ENCODE results near the gene PXT1. TPM values are rescaled to one million over a fixed set of nuclear protein-coding genes. Genes with fewer than 3 reads are reported as not detected.
"Not testable (repeated sequence)": the region's sequence is repeated elsewhere in the genome, so short reads cannot be mapped to it uniquely, and the experiment has no call there.

PXT1 gene, protein sequence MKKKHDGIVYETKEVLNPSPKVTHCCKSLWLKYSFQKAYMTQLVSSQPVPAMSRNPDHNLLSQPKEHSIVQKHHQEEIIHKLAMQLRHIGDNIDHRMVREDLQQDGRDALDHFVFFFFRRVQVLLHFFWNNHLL
- under 1 TPM; 0.15 to 0.29 TPM for total RNA-seq

DNA sequence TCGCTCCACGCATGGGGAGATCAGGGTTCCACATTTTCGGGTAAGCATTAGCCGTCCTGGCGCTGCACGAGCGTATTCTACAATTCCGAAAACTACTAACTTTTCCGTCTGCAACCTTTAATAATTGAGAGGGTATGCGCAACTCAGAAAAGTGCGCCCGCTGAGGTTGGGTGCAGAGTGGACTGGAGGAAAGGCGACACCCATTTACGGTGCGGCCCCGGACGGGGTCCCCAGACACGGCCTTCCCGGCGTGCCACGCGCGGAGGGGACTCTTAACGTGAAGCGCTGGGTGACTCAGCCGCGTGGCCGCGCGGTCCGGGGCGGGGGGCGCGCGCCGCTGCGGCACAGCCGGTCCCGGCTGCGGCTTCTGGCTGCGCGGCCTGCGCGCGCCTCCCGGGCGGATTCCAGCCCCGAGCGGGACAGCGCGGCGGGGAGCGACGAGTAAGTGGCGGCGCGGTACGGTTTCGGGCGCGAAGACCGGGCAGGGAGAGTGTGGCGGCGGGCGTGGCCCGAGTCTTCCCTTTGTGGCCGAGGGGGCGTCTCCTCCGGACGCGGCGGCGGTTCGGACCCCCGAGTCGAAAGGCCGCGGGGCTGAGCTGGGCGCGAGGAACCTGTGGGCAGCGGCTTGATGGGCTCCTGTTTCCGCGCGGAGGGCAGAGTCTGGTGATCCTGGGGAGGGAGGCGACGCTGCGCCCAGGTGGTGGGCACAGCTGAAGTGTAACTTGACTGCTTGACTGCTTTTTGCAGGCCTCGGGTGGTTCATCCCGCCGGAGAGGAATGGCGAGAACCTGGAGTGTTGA is at the start of gene PXT1, which contains the start of gene KCTD20:
PXT1 (minus strand) TSS at position 184 of the 800 bp plus-strand sequence. CDS start 16,772 bp downstream, outside the sequence.
KCTD20 (plus strand) TSS at position 330 of the 800 bp plus-strand sequence. CDS start 27,098 bp downstream, outside the sequence.
- H3K9me3 Mint-ChIP-seq = no peaks in the 10 kb centered on the region
- CTCF ChIA-PET = interaction anchor here (1.5 kb wide), 1 partner anchor 20 kb away, joined by 3 read pairs; no protein-coding TSS in a partner anchor
- H3K27me3 Mint-ChIP-seq (ENCODE audit: low read depth) = no peaks in the 10 kb centered on the region
- H3K27ac Mint-ChIP-seq = peak within 1 kb of the TSS; percentile 98
- H3K4me1 Mint-ChIP-seq (ENCODE audit: low read depth) = peaks cover 41% of the 10 kb centered on the region
- H3K36me3 Mint-ChIP-seq (ENCODE audit: low read depth) = peaks cover 5% of the 10 kb centered on the region
- peak within 1 kb of the TSS; percentile 87 for H3K4me3 Mint-ChIP-seq
- intact Hi-C loops (cut with micrococcal nuclease) = loop anchor here (1.0 to 5.0 kb wide), 5 partner anchors 104 to 726 kb away; partner anchors contain the start of genes MAPK13, MAPK14, SRSF3 and STK38
- peak; percentile 93 for DNase-seq

DNA sequence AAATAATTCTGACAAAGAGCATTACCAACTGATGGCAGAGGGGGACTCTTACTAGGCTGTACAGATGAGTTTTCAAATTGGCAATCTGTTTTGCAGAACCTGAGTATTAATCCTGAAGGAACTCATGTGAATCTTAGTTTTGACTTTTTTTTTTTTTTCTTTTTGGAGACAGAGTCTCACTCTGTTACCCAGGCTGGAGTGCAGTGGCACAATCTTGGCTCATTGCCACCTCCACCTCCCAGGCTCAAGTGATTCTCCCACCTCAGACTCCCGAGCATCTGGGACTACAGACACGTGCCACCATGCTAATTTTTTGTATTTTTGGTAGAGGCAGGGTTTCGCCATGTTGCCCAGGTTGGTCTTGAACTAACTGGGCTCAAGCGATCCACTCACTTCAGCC is 49.4 kb upstream of the PXT1 start:
- Mint-ChIP-seq H3K4me3 (no peak overlapping the region), H3K27me3 (ENCODE audit: low read depth) (no peaks in the 10 kb centered on the region), H3K4me1 (ENCODE audit: low read depth) (peaks cover 23% of the 10 kb centered on the region), H3K27ac (peak overlapping the region; percentile 61), H3K9me3 (no peaks in the 10 kb centered on the region), H3K36me3 (ENCODE audit: low read depth) (peaks cover 48% of the 10 kb centered on the region)
- CTCF ChIA-PET = no interaction called here
- intact Hi-C loops (cut with micrococcal nuclease) = no loop called here
- no peak for DNase-seq

DNA sequence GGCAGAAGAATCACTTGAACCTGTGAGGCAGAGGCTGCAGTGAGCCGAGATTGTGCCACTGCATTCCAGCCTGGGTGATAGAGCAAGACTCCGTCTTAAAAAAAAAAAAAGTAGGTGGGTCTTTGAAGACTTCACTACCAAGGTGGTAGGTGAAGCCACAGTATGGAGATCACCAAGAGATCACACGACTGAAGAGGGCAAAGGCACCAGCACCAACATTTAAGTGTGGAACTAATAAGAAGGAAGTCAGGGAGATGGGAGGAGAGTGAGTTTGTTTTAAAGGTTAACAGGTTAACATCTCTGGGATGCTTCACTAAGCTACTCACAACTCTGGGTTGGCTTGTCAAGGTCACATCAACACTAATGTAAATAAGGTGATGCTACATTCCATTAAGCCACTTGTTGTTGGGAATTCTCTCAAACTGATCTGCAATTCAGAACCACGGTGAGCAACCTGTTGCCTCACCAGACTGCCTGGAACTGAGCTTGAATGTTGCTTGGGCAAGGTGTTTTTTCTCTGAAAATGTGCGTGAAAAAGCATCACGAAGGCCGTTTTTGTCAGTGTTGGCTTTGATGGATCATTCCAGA is 48.8 kb upstream of the PXT1 start:
- peaks cover 47% of the 10 kb centered on the region for H3K36me3 Mint-ChIP-seq (ENCODE audit: low read depth)
- intact Hi-C loops (cut with micrococcal nuclease) = no loop called here
- CTCF ChIA-PET = no interaction called here
- no peaks in the 10 kb centered on the region for H3K27me3 Mint-ChIP-seq (ENCODE audit: low read depth)
- no peak for DNase-seq
- no peak overlapping the region for H3K4me3 Mint-ChIP-seq
- no peaks in the 10 kb centered on the region for H3K9me3 Mint-ChIP-seq
- H3K4me1 Mint-ChIP-seq (ENCODE audit: low read depth) = peaks cover 23% of the 10 kb centered on the region
- H3K27ac Mint-ChIP-seq = peak overlapping the region; percentile 14

DNA sequence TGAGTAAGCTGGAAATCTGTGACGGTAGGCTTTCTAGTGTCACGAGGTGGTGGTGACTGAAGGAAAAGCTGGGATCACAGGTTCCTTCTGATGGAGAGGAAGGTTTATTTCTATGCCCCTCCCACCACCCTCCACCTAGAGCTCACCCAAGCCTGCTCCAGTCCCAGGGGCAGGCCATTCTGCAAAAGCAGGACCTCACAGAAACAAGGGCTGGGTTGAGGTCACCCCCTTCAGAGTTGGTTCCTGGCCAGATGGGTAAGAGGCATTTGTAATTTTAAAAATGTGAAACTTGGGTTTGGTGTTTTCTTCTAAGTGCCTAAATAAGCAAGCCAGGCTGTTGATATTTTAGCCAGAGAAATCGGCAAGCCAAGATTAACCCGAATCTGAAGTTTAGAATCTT is 46.8 kb upstream of the PXT1 start:
- Mint-ChIP-seq H3K4me1 (ENCODE audit: low read depth) (peaks cover 19% of the 10 kb centered on the region), H3K27ac (no peak overlapping the region), H3K4me3 (no peak overlapping the region), H3K36me3 (ENCODE audit: low read depth) (peaks cover 46% of the 10 kb centered on the region), H3K9me3 (no peaks in the 10 kb centered on the region), H3K27me3 (ENCODE audit: low read depth) (no peaks in the 10 kb centered on the region)
- CTCF ChIA-PET = no interaction called here
- intact Hi-C loops (cut with micrococcal nuclease) = no loop called here
- no peak for DNase-seq

DNA sequence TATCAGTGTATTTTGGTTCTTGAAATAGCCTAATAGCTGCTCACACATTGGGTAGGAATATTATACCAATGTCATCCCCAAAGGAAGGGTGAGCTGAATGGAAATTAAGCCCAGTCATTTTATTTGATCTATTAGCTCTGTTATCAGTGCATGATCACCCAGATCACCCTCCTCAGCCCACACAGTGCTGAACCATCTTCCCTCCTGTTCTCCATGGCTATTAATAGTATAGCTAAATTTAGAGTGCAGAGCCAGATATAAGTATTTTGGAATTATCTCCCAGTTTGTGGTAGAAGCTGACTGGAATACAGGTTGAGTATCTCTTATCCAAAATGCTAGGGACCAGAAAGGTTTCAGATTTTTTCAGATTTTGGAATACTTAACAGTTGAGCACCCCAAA is 45.6 kb upstream of the PXT1 start:
- H3K4me1 Mint-ChIP-seq (ENCODE audit: low read depth) = peaks cover 10% of the 10 kb centered on the region
- H3K27ac Mint-ChIP-seq = no peak overlapping the region
- CTCF ChIA-PET = no interaction called here
- no peak overlapping the region for H3K4me3 Mint-ChIP-seq
- no peaks in the 10 kb centered on the region for H3K9me3 Mint-ChIP-seq
- H3K27me3 Mint-ChIP-seq (ENCODE audit: low read depth) = no peaks in the 10 kb centered on the region
- DNase-seq = no peak
- peaks cover 47% of the 10 kb centered on the region for H3K36me3 Mint-ChIP-seq (ENCODE audit: low read depth)
- intact Hi-C loops (cut with micrococcal nuclease) = no loop called here

DNA sequence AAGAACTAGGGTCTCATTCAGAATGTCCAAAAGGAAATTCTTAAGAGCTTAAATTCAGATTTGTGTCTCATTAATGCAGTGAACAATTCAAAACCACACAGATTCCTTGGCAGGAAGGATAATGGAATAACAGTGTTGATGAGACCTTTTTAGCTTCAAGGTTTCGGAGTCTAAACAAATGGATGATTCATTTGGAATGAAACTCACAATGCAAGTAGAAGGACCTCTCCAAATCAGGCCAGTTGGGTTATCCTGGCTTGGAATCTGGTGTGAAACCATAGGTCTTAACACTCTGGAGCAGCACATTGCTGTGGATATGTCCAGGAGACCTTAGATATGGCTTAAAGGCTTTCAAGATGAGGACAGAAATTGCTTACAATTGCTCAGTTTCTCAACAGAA is 45.0 kb upstream of the PXT1 start:
- CTCF ChIA-PET = no interaction called here
- Mint-ChIP-seq H3K4me3 (no peak overlapping the region), H3K4me1 (ENCODE audit: low read depth) (peaks cover 7% of the 10 kb centered on the region), H3K9me3 (no peaks in the 10 kb centered on the region), H3K27me3 (ENCODE audit: low read depth) (no peaks in the 10 kb centered on the region), H3K27ac (no peak overlapping the region), H3K36me3 (ENCODE audit: low read depth) (peaks cover 46% of the 10 kb centered on the region)
- intact Hi-C loops (cut with micrococcal nuclease) = no loop called here
- DNase-seq = no peak

DNA sequence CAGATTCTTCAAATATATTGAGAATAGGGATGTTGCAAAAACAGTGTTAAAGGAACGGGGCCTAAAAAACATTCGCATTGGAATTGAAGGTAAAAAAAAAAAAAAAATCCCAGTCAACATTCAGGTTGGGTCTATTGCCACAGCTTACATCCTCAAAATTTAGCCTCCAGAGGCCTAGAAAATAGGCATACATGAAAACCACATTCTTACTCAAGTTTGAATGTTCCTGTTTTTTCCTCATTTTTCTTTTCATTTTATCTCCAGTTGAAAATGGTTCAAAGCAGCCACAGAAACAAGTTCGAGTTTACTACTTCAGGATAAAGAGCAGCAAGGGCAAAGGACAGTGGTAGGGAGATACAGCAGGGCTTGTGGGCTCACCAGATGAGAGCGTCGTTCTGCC is 42.1 kb upstream of the PXT1 start:
- no peaks in the 10 kb centered on the region for H3K9me3 Mint-ChIP-seq
- no peak for DNase-seq
- H3K4me3 Mint-ChIP-seq = no peak overlapping the region
- peaks cover 51% of the 10 kb centered on the region for H3K36me3 Mint-ChIP-seq (ENCODE audit: low read depth)
- no peaks in the 10 kb centered on the region for H3K27me3 Mint-ChIP-seq (ENCODE audit: low read depth)
- CTCF ChIA-PET = no interaction called here
- no peaks in the 10 kb centered on the region for H3K4me1 Mint-ChIP-seq (ENCODE audit: low read depth)
- no peak overlapping the region for H3K27ac Mint-ChIP-seq
- intact Hi-C loops (cut with micrococcal nuclease) = no loop called here

DNA sequence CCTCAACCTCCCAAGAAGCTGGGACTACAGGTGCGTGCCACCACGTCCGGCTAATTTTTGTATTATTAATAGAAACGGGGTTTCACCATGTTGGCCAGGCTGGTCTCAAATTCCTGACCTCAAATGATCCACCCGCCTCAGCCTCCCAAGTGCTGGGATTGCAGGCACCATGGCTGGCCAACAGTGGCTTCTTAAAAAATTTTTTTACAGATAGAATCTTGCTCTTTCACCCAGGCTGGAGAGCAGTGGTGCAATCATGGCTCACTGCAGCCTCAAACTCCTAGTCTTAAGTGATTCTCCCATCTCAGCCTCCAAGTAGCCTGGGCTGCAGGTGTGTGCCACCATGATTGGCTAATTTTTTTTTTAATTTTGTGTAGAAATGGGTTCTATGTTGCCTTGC is 40.7 kb upstream of the PXT1 start:
- CTCF ChIA-PET = interaction anchor here (0.6 kb wide), 1 partner anchor 224 kb away, joined by 3 read pairs; no protein-coding TSS in a partner anchor
- H3K36me3 Mint-ChIP-seq (ENCODE audit: low read depth) = peaks cover 57% of the 10 kb centered on the region
- H3K9me3 Mint-ChIP-seq = not testable (repeated sequence)

DNA sequence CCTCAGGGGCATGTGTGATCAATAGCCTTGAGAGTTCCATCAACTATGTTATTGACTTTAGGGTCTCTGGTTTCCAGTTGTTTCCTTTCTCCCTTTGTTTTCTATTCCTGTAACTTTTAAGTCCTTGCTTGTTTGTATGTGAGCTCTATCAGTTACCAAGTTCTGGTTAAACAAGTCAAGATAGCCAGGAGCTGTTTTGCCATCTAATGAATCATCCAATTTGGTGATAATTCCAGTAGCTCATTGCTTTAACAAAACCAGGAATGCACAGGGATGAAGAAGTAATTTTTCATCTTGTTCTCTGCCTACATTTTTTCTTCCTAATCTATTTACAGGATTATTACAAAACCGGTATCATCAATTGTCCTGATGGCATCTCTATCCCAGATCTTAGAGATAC is 36.6 kb upstream of the PXT1 start:
- peaks cover 11% of the 10 kb centered on the region for H3K4me1 Mint-ChIP-seq (ENCODE audit: low read depth)
- no peaks in the 10 kb centered on the region for H3K27me3 Mint-ChIP-seq (ENCODE audit: low read depth)
- CTCF ChIA-PET = interaction anchor here (1.0 to 1.3 kb wide), 2 partner anchors 16 to 34 kb away, joined by 3 read pairs; no protein-coding TSS in a partner anchor
- H3K36me3 Mint-ChIP-seq (ENCODE audit: low read depth) = peaks cover 32% of the 10 kb centered on the region
- no peaks in the 10 kb centered on the region for H3K9me3 Mint-ChIP-seq
- intact Hi-C loops (cut with micrococcal nuclease) = no loop called here
- H3K4me3 Mint-ChIP-seq = no peak overlapping the region
- no peak overlapping the region for H3K27ac Mint-ChIP-seq
- no peak for DNase-seq

More for the DNA sequence above, 40.7 kb upstream of the PXT1 start:
- H3K4me3 Mint-ChIP-seq; DNase-seq; H3K4me1 Mint-ChIP-seq (ENCODE audit: low read depth); H3K27ac Mint-ChIP-seq; intact Hi-C loops (cut with micrococcal nuclease); H3K27me3 Mint-ChIP-seq (ENCODE audit: low read depth): not testable (repeated sequence)

DNA sequence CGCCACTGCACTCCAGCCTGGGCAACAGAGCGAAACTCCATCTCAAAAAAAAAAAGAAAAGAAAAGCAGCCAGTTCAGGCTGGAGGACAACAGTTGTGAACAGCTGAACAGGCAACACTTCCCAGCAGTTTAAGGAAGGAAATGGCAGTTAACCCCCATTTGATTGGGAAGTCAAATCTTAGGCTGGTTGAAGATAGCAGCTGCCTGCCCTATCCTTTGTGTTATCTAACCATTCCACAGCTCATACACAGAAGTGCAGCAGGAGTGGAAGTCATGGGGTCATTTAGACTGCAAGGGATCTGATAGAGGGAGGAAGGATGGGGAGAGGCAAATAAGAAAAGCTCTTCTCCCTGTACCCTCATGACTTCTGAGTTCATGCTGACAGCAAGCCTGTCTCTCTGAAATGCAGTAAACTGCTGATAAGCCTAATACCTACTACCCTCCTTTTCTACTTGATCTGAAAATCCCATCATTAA is 35.4 kb upstream of the PXT1 start:
- Mint-ChIP-seq H3K27me3 (ENCODE audit: low read depth) (no peaks in the 10 kb centered on the region), H3K9me3 (no peaks in the 10 kb centered on the region), H3K27ac (peak overlapping the region; percentile 10), H3K36me3 (ENCODE audit: low read depth) (peaks cover 25% of the 10 kb centered on the region), H3K4me3 (no peak overlapping the region), H3K4me1 (ENCODE audit: low read depth) (peaks cover 11% of the 10 kb centered on the region)
- CTCF ChIA-PET = interaction anchor here (0.6 to 1.3 kb wide), 3 partner anchors 17 to 304 kb away, joined by 3 read pairs; no protein-coding TSS in a partner anchor
- intact Hi-C loops (cut with micrococcal nuclease) = no loop called here
- DNase-seq = no peak

DNA sequence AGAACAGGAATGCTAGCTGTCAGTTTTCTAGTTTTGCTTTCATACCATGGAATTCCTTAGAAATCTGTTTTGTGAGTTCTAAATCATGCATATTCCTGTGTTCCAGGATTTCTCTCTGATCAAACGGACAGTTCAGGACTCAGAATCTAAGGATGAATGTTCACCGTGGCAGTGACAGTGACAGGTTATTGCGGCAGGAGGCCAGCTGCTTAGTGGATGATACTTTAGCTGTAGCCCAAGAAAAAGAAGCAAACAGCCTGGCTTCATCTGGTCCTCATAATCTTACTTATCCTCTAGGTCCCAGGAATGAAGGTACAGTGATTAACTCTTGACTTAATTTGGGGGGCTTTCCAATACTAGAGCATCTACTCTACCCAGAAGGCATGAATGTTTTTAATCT is 27.3 kb upstream of the PXT1 start:
- peaks cover 18% of the 10 kb centered on the region for H3K36me3 Mint-ChIP-seq (ENCODE audit: low read depth)
- no peak overlapping the region for H3K4me3 Mint-ChIP-seq
- peaks cover 6% of the 10 kb centered on the region for H3K4me1 Mint-ChIP-seq (ENCODE audit: low read depth)
- H3K9me3 Mint-ChIP-seq = no peaks in the 10 kb centered on the region
- no peak overlapping the region for H3K27ac Mint-ChIP-seq
- no peak for DNase-seq
- CTCF ChIA-PET = interaction anchor here (0.6 to 1.1 kb wide), 2 partner anchors 19 to 34 kb away, joined by 3 to 4 read pairs; no protein-coding TSS in a partner anchor
- intact Hi-C loops (cut with micrococcal nuclease) = loop anchor here (5.0 kb wide), 1 partner anchor 47 kb away; no protein-coding TSS in a partner anchor
- H3K27me3 Mint-ChIP-seq (ENCODE audit: low read depth) = no peaks in the 10 kb centered on the region

DNA sequence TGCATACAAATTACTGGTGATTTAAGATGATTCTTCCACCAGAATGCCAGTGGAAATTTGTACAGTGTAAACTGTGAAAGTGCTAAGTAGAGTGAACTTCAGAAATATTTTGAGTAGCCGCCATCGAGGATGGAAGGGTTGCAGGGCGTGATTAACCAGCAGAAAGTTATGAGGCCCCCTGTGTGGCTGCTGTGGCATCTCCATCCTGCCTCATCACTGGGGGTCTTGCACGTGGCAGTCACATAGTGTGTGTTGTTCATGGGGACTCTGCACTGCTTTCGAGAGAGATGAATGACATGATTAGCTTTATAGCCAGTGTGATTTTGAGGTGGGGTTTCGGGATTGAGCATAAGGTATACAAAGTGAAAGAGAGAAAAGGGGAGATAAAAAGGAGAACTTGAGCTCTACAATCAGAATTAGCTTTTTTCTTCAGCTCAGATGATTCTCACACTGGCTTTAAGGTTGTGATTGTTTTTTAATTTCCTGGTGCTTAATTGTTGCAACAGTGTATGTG is 26.6 kb upstream of the PXT1 start:
- Mint-ChIP-seq H3K9me3 (no peaks in the 10 kb centered on the region), H3K27me3 (ENCODE audit: low read depth) (no peaks in the 10 kb centered on the region), H3K4me3 (no peak overlapping the region), H3K36me3 (ENCODE audit: low read depth) (peaks cover 18% of the 10 kb centered on the region), H3K27ac (no peak overlapping the region), H3K4me1 (ENCODE audit: low read depth) (peaks cover 11% of the 10 kb centered on the region)
- intact Hi-C loops (cut with micrococcal nuclease) = no loop called here
- CTCF ChIA-PET = interaction anchor here (1.1 kb wide), 1 partner anchor 35 kb away, joined by 4 read pairs; no protein-coding TSS in a partner anchor
- DNase-seq = no peak

Data from activated naive CD4-positive, alpha-beta T cell treated with anti-CD3 and anti-CD28 coated beads for 36 hours (primary cell).